Measurements from ENCODE around the gene CLTCL1. TPM values are rescaled to one million over a fixed set of nuclear protein-coding genes. Genes with fewer than 3 reads are reported as not detected.

CLTCL1 gene
- total and polyA plus RNA-seq, 2 donors (not counting 1 experiment from before 2014, with no cell fraction given), result 1.0 to 5.5 TPM

- CTCF ChIA-PET, result interaction anchor here (1.2 to 2.4 kb wide), 4 partner anchors 29 to 306 kb away, joined by 3 to 13 read pairs (median 6); partner anchors contain the start of genes CDC45 and ESS2
- WGBS (ENCODE audit: insufficient coverage), result 81% methylated on average over 14 of the region's 19 CpGs
- Histone ChIP-seq H4K20me1 (ENCODE audit: control insufficient read depth, insufficient read depth, low read length, poor library complexity, severe bottlenecking) (peaks cover 37% of the 10 kb centered on the region), H3K4me3 (ENCODE audit: control extremely low read depth in 1 of 5, extremely low read depth in 1 of 5, insufficient read depth in 1 of 5, low read depth in 2 of 5, low read length in 4 of 5) (peak overlapping the region in 2 of 5 experiments; percentile 26 to 33), H3K9ac (ENCODE audit: low read length) (peak overlapping the region; percentile 35), H3K27ac (ENCODE audit: low read length in 2 of 2) (peak overlapping the region; percentile 35 to 89), H3K9me3 (ENCODE audit: control extremely low read depth in 1 of 3, control insufficient read depth in 2 of 3, insufficient read depth in 1 of 3, low read length in 2 of 3) (peaks cover 0 to 4% (median 0%) of the 10 kb centered on the region in 3 donors), H3K79me2 (ENCODE audit: control insufficient read depth, insufficient read depth, low read length) (peaks cover 52% of the 10 kb centered on the region), H3K4me2 (replicated peaks; ENCODE audit: low read depth, low read length, poor library complexity, severe bottlenecking) (peak overlapping the region; percentile 99), H3K4me1 (ENCODE audit: control insufficient read depth in 2 of 2, insufficient read depth in 2 of 2, low read length in 2 of 2) (peaks cover 67 to 77% of the 10 kb centered on the region in 2 donors), H3K27me3 (replicated peaks in 1 of 4; ENCODE audit: control extremely low read depth in 1 of 4, control insufficient read depth in 3 of 4, insufficient read depth in 4 of 4, low read length in 3 of 4) (peaks cover 0 to 26% (median 17%) of the 10 kb centered on the region in 4 experiments), H3K36me3 (replicated peaks in 1 of 2; ENCODE audit: control extremely low read depth in 1 of 2, control insufficient read depth in 1 of 2, extremely low read depth in 1 of 2, insufficient read depth in 2 of 2, low read length in 1 of 2) (peaks cover 0 to 4% of the 10 kb centered on the region in 2 experiments), H2AFZ (ENCODE audit: insufficient read depth, low read depth, low read length, poor library complexity, severe bottlenecking) (no peak overlapping the region)
- TF ChIP-seq CTCF (IDR thresholded peaks at IDR 0.05) (no peak), EZH2 (IDR thresholded peaks at IDR 0.05; ENCODE audit: borderline replicate concordance, insufficient read depth, low read depth, low read length, poor library complexity, severe bottlenecking) (no peak)
- Mint-ChIP-seq H3K27ac (peak overlapping the region; percentile 90), H3K4me3 (peak overlapping the region; percentile 96), H3K9me3 (ENCODE audit: insufficient read depth) (no peaks in the 10 kb centered on the region), H3K4me1 (peaks cover 73% of the 10 kb centered on the region), H3K27me3 (peaks cover 12% of the 10 kb centered on the region)
- POLR2A ChIA-PET, result interaction anchor here (1.1 to 1.9 kb wide), 4 partner anchors 29 to 306 kb away, joined by 3 to 11 read pairs (median 6); partner anchors contain the start of genes C22orf39, CDC45, ESS2 and HIRA
- DNase-seq (no peak), ATAC-seq (ENCODE audit: low read depth) (no peak)
- intact Hi-C loops (cut with micrococcal nuclease), result no loop called here
These were observed 118.2 kb downstream of the CLTCL1 start for GRCh38 chr22:19173047-19174035.

Measured in B cell (primary cell).